ENCODE data around the gene FAM136A.

DNA sequence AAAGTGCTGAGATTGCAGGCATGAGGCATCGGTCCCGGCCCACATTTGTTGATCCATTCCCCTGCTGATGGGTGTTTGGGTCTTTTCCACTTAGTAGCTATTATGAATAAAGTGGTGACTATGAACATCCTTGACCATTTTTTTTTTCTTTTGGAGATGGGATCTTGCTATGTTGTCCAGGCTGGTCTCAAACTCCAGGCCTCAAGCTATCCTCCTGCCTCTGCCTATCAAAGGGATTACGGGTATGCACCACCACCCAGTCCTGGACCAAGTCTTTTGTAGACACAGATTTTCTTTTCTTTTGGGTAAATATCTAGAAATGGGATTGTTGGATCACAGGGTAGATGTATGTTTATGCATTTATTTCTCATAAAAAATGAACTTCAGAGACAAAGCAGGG, 1.3 kb upstream of the FAM136A start:
- TF ChIP-seq ZFP1 (CRISPR knock-in tag; IDR thresholded peaks at IDR 0.05) (no peak), ATF7-NPFF (CRISPR knock-in tag; IDR thresholded peaks at IDR 0.05; ENCODE audit: low read depth) (no peak), MTA3 (CRISPR knock-in tag; IDR thresholded peaks at IDR 0.05) (no peak), MIER3 (CRISPR knock-in tag; IDR thresholded peaks at IDR 0.05; ENCODE audit: borderline replicate concordance) (no peak)
- TF ChIP-seq, protein P1, sequence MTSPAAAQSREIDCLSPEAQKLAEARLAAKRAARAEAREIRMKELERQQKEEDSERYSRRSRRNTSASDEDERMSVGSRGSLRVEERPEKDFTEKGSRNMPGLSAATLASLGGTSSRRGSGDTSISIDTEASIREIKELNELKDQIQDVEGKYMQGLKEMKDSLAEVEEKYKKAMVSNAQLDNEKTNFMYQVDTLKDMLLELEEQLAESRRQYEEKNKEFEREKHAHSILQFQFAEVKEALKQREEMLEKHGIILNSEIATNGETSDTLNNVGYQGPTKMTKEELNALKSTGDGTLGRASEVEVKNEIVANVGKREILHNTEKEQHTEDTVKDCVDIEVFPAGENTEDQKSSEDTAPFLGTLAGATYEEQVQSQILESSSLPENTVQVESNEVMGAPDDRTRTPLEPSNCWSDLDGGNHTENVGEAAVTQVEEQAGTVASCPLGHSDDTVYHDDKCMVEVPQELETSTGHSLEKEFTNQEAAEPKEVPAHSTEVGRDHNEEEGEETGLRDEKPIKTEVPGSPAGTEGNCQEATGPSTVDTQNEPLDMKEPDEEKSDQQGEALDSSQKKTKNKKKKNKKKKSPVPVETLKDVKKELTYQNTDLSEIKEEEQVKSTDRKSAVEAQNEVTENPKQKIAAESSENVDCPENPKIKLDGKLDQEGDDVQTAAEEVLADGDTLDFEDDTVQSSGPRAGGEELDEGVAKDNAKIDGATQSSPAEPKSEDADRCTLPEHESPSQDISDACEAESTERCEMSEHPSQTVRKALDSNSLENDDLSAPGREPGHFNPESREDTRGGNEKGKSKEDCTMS (CRISPR knock-in tag; conservative IDR thresholded peaks at IDR 0.05): no peak

Data from HepG2 (cell line).